Fibroblast of villous mesenchyme (primary cell): ENCODE data around the gene LBHD2. TPM values are rescaled to one million over a fixed set of nuclear protein-coding genes. Genes with fewer than 3 reads are reported as not detected.

ENCODE experiments used
- DNase-seq: peaks from one replicate; pipeline ENCODE4 v3.0.0-alpha.2; 2010; ENCODE audit warnings: low read depth
- H3K4me3 ChIP-seq: 2 replicates; pipeline ENCODE4 v1.5.1; 2011; ENCODE audit warnings: low read depth, mild to moderate bottlenecking, low read length
- CTCF ChIP-seq: IDR thresholded peaks from 2 replicates; pipeline ENCODE4 v1.5.1; 2012; ENCODE audit warnings: low read depth, mild to moderate bottlenecking, low read length; ENCODE audit not compliant: insufficient read depth
- total RNA-seq: library from RNA; depleted of rRNA; stranded (reverse); fragments of >200 nt; gene quantifications from 2 replicates; pipeline ENCODE4 v1.2.3, GENCODE V29; 2012

LBHD2 gene
- total RNA-seq, 1 donor: not detected

- DNase-seq: no peak
- no peak overlapping the region for H3K4me3 ChIP-seq
- TF ChIP-seq CTCF: no peak
Observed at GRCh38 chr14:103135333-103136260, 51.6 kb downstream of the LBHD2 start.

- H3K4me3 ChIP-seq: no peak overlapping the region
- DNase-seq: peak; percentile 85
- no peak for TF ChIP-seq CTCF
Observed at GRCh38 chr14:103136388-103137271, 52.6 kb downstream of the LBHD2 start.

GRCh38 chr14:103137689-103138300 is 53.8 kb downstream of the LBHD2 start:
- no peak for DNase-seq
- no peak overlapping the region for H3K4me3 ChIP-seq
- no peak for TF ChIP-seq CTCF

- no peak for TF ChIP-seq CTCF
- no peak overlapping the region for H3K4me3 ChIP-seq
- no peak for DNase-seq
Observed at GRCh38 chr14:103138301-103139131, 54.5 kb downstream of the LBHD2 start.

- DNase-seq: no peak
- H3K4me3 ChIP-seq: no peak overlapping the region
- no peak for TF ChIP-seq CTCF
Observed at GRCh38 chr14:103139132-103140025, 55.4 kb downstream of the LBHD2 start.

Other genes starting within 250 kb of the LBHD2 start
- under 0.01 and 0.43 TPM in 2 replicates for gene AMN, start 161.5 kb upstream of the LBHD2 start, total RNA-seq
- 104 and 122 TPM in 2 replicates for gene CDC42BPB, start 26.7 kb upstream of the LBHD2 start, total RNA-seq
- gene EXOC3L4, start 10.5 kb downstream of the LBHD2 start, total RNA-seq: under 0.01 TPM in 1 of 2 replicates, not detected in the other
- 122 and 240 TPM in 2 replicates for gene TNFAIP2, start 39.3 kb downstream of the LBHD2 start, total RNA-seq